C4-2B (cell line): ENCODE results near the gene SLC10A3.

ENCODE experiments used
- ZFX ChIP-seq: fragments of 450-650 bp; IDR thresholded peaks from 2 replicates; pipeline ENCODE4 v1.6.1; 2017
- TF ChIP-seq, protein P1 (sequence below): fragments of 450-650 bp; conservative IDR thresholded peaks from 2 replicates; pipeline ENCODE4 v1.5.1; 2017; ENCODE audit warnings: mild to moderate bottlenecking

DNA sequence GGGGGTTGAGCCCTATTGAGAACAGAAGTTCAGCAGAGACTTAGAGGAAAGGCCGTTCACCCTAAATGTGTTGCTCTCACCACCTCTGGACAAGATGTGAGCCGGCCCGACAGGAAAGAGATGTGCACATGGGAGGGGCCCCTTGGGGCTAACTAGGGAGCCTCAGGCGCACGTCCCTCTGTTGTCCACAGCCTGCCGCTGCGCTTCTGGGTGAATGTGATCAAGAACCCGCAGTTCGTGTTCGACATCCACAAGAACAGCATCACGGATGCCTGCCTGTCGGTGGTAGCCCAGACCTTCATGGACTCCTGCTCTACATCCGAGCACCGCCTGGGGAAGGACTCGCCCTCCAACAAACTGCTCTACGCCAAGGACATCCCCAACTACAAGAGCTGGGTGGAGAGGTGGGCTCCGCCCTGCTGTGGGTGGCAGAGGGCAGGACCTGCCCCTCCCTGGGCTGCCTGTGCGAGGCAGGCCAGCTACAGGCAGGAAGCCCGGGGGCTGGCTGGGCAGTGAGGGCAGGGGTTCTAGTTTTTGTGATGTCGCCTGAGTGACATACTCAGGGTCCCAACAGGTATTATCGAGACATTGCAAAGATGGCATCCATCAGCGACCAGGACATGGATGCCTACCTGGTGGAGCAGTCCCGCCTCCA lies 19.4 kb downstream of the SLC10A3 start:
- TF ChIP-seq, protein P1, sequence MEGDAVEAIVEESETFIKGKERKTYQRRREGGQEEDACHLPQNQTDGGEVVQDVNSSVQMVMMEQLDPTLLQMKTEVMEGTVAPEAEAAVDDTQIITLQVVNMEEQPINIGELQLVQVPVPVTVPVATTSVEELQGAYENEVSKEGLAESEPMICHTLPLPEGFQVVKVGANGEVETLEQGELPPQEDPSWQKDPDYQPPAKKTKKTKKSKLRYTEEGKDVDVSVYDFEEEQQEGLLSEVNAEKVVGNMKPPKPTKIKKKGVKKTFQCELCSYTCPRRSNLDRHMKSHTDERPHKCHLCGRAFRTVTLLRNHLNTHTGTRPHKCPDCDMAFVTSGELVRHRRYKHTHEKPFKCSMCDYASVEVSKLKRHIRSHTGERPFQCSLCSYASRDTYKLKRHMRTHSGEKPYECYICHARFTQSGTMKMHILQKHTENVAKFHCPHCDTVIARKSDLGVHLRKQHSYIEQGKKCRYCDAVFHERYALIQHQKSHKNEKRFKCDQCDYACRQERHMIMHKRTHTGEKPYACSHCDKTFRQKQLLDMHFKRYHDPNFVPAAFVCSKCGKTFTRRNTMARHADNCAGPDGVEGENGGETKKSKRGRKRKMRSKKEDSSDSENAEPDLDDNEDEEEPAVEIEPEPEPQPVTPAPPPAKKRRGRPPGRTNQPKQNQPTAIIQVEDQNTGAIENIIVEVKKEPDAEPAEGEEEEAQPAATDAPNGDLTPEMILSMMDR, result no peak
- no peak for TF ChIP-seq ZFX
